SU-DHL-6 (cell line): Measurements from ENCODE around the gene OBSCN.

Experiments used
- H2AFZ ChIP-seq: fragments of 200-600 bp; sonication (generic); 2 replicates; pipeline ENCODE4 v1.6.1; 2014; ENCODE audit warnings: low read depth, mild to moderate bottlenecking, moderate library complexity, mixed read lengths, antibody characterized with exemption, low read length; ENCODE audit not compliant: severe bottlenecking
- H3F3A ChIP-seq: fragments of 200-600 bp; shearing (Covaris generic); 2 replicates; pipeline ENCODE4 v1.6.0; 2016; ENCODE audit warnings: antibody characterized with exemption, mild to moderate bottlenecking; ENCODE audit not compliant: insufficient read depth
- H3K27ac ChIP-seq: fragments of 200-600 bp; sonication (generic); 2 replicates; pipeline ENCODE4 v1.5.1; 2016; ENCODE audit warnings: low read depth, mild to moderate bottlenecking, low read length, moderate library complexity, mixed read lengths
- H3K27me3 ChIP-seq: fragments of 200-600 bp; sonication (generic), shearing (Covaris generic); 2 replicates; pipeline ENCODE4 v1.6.0; 2014; ENCODE audit warnings: mild to moderate bottlenecking, low read length
- H3K36me3 ChIP-seq: fragments of 200-600 bp; sonication (generic); 2 replicates; pipeline ENCODE4 v1.6.1; 2014; ENCODE audit warnings: mild to moderate bottlenecking, low read length, mixed read lengths
- H3K4me2 ChIP-seq: fragments of 300-600, 200-600 bp; shearing (Covaris generic), sonication (generic); 2 replicates; pipeline ENCODE4 v1.6.0; 2014; ENCODE audit warnings: low read length, low read depth, mild to moderate bottlenecking; ENCODE audit not compliant: poor library complexity, severe bottlenecking
- H3K4me3 ChIP-seq: fragments of 200-600 bp; sonication (generic); 2 replicates; pipeline ENCODE4 v1.5.1; 2014; ENCODE audit warnings: antibody characterized with exemption, low read length, mild to moderate bottlenecking, mixed read lengths; ENCODE audit not compliant: insufficient read depth, poor library complexity, severe bottlenecking
- H3K79me2 ChIP-seq: fragments of 200-600 bp; sonication (generic); 2 replicates; pipeline ENCODE4 v1.6.1; 2014; ENCODE audit warnings: mild to moderate bottlenecking, low read length, moderate library complexity; ENCODE audit not compliant: insufficient read depth
- H3K9ac ChIP-seq: fragments of 200-600 bp; sonication (generic); 2 replicates; pipeline ENCODE4 v1.7.0; 2014; ENCODE audit warnings: mild to moderate bottlenecking, low read length
- H3K9me2 ChIP-seq: fragments of 200-600 bp; sonication (generic); replicated peaks from 2 replicates; pipeline ENCODE4 v1.6.1; 2014; ENCODE audit warnings: low read length; ENCODE audit not compliant: insufficient read depth
- H3K9me3 ChIP-seq: fragments of 200-600 bp; sonication (generic); 2 replicates; pipeline ENCODE4 v1.6.1; 2014; ENCODE audit warnings: low read length, mixed read lengths; ENCODE audit not compliant: insufficient read depth
- H4K20me1 ChIP-seq: fragments of 200-600 bp; sonication (generic); 2 replicates; pipeline ENCODE4 v1.6.1; 2014; ENCODE audit warnings: low read depth, mild to moderate bottlenecking, antibody characterized with exemption, low read length, moderate library complexity, mixed read lengths
- EZH2phosphoT487 ChIP-seq: fragments of 200-600 bp; sonication (generic), shearing (Covaris generic); conservative IDR thresholded peaks from 2 replicates; pipeline ENCODE4 v1.6.1; 2018; ENCODE audit warnings: mild to moderate bottlenecking, antibody characterized with exemption, low read length, moderate library complexity, mixed read lengths
- TF ChIP-seq, protein P1 (sequence below): fragments of 200-600 bp; sonication (generic); IDR thresholded peaks from one replicate; pipeline ENCODE4 v1.5.1; 2017; ENCODE audit warnings: antibody characterized with exemption, mild to moderate bottlenecking, low read length, moderate library complexity; ENCODE audit not compliant: insufficient read depth, poor library complexity, severe bottlenecking

Gene OBSCN

DNA sequence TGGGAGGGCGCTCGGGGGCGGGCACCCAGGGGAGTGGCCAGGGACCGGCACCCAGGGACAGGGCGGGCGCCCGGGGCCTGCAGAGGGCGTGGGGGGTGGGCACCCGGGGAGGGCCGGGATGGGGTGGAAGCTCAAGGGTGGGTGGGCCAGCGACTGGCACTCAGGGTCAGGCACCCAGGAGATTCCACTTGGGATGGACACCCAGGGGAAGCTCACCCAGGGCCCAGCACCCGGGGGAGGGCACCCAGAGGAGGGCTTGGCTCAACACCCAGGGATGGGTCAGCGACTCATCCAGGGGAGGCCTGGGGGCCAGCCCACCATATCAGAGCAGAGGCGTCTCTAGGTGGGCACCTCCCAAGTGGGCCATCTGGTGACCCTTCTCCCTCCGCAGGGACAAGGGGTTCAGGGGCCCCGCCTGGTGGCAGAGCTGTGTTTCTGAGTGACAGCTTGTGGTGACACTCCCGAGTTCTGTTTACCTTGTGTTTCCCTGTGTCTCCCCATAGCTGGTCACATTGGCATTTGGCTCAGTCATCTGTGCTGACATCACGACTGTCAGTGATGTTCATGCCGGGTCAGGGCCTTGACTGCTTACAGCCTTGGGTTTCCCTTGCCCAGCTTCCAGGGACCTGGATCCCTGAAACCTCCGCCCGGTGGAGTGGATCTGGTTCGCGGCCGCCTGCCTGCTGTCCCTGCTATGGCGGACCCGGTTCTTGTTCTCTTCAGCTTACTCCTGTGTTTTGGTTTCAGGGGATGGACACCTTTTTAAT lies 41.5 kb upstream of the OBSCN start:
- Histone ChIP-seq H3K4me2 (peak overlapping the region; percentile 70), H3K9ac (peak overlapping the region; percentile 77), H3K9me2 (no peaks in the 10 kb centered on the region), H3K4me3 (peak overlapping the region; percentile 61), H3F3A (no peaks in the 10 kb centered on the region), H3K27me3 (no peaks in the 10 kb centered on the region), H3K36me3 (no peaks in the 10 kb centered on the region), H3K27ac (no peak overlapping the region), H3K9me3 (no peaks in the 10 kb centered on the region), H2AFZ (no peak overlapping the region), H3K79me2 (no peaks in the 10 kb centered on the region), H4K20me1 (no peaks in the 10 kb centered on the region)
- TF ChIP-seq, protein P1, sequence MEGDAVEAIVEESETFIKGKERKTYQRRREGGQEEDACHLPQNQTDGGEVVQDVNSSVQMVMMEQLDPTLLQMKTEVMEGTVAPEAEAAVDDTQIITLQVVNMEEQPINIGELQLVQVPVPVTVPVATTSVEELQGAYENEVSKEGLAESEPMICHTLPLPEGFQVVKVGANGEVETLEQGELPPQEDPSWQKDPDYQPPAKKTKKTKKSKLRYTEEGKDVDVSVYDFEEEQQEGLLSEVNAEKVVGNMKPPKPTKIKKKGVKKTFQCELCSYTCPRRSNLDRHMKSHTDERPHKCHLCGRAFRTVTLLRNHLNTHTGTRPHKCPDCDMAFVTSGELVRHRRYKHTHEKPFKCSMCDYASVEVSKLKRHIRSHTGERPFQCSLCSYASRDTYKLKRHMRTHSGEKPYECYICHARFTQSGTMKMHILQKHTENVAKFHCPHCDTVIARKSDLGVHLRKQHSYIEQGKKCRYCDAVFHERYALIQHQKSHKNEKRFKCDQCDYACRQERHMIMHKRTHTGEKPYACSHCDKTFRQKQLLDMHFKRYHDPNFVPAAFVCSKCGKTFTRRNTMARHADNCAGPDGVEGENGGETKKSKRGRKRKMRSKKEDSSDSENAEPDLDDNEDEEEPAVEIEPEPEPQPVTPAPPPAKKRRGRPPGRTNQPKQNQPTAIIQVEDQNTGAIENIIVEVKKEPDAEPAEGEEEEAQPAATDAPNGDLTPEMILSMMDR, result peak; percentile 16
- TF ChIP-seq EZH2phosphoT487, result no peak

DNA sequence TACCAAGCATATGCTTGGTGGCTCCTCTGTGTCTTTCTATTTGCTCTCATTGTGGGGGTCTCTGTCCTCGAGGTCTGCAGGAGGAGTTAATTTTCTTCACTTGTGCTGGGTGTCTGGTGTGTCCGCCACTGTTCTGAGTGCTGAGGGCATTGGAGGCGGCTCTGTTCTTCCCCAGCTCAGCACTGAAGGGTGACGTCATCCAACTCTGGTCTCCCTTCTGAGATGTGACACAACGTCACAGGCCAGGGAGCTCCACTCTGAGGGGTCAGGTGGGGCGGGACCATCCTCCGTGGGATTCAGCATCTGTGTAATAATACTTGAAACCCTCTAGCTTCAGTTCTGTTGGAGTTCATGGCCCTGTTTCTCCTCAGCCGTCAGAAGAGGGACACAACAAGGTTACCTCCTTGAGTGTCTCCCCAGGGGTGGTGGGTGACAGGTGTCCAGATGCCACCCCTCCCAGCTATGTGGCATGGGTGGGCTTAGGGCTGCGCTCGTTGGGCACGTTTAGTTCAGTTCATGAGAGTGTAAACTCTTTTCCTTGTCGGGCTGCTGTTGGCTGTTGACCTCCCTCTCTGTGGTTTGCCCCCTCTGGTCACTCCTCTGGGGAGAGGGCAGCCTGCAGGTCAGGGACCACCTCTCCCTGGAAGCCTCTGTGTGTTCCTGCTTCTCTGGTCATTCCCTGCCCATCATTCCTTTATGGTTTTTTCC lies 39.1 kb upstream of the OBSCN start:
- H3K27me3 ChIP-seq, result no peaks in the 10 kb centered on the region
- no peak overlapping the region for H3K27ac ChIP-seq
- H3K4me2 ChIP-seq, result no peak overlapping the region
- TF ChIP-seq, protein P1, result no peak
- TF ChIP-seq EZH2phosphoT487, result no peak
- H3K4me3 ChIP-seq, result no peak overlapping the region
- no peaks in the 10 kb centered on the region for H3F3A ChIP-seq
- H3K79me2 ChIP-seq, result no peaks in the 10 kb centered on the region
- H3K9me2 ChIP-seq, result no peaks in the 10 kb centered on the region
- no peaks in the 10 kb centered on the region for H3K9me3 ChIP-seq
- H3K36me3 ChIP-seq, result no peaks in the 10 kb centered on the region
- H2AFZ ChIP-seq, result no peak overlapping the region
- H4K20me1 ChIP-seq, result no peaks in the 10 kb centered on the region
- no peak overlapping the region for H3K9ac ChIP-seq

DNA sequence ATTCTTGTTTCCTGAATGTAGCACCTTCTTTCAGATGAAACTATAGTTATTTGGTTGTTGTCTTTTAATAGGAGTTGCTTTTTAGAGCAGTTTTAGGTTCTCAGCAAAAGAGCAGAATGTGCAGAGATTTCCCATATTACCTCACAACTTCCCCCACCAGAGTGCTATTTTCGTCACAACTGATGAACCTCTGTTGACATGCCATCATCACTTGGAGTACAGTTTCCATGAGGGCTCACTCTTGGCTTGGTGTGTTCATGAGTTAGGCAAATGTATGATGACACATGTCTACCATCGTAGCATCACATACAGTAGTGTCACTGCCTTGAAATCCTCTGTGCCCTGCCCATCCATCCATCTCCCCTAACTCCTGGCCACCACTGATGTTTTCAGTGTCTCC lies 38.5 kb upstream of the OBSCN start:
- H3K9me2 ChIP-seq, result no peaks in the 10 kb centered on the region
- H3K79me2 ChIP-seq, result no peaks in the 10 kb centered on the region
- no peak overlapping the region for H3K4me2 ChIP-seq
- no peak overlapping the region for H2AFZ ChIP-seq
- TF ChIP-seq, protein P1, result no peak
- no peaks in the 10 kb centered on the region for H3K27me3 ChIP-seq
- H3K9ac ChIP-seq, result no peak overlapping the region
- no peak overlapping the region for H3K4me3 ChIP-seq
- H3K9me3 ChIP-seq, result no peaks in the 10 kb centered on the region
- no peaks in the 10 kb centered on the region for H3F3A ChIP-seq
- no peaks in the 10 kb centered on the region for H3K36me3 ChIP-seq
- no peak overlapping the region for H3K27ac ChIP-seq
- no peaks in the 10 kb centered on the region for H4K20me1 ChIP-seq
